NCI-H526 (cell line): ENCODE results near the gene BRWD1.
"Not testable (repeated sequence)": the region's sequence is repeated elsewhere in the genome, so short reads cannot be mapped to it uniquely, and the experiment has no call there.

Experiments used
- DNase-seq, 2 experiments: peaks; one replicate each; lab custom pipeline; 2025; lab: John Stamatoyannopoulos, UW

The BRWD1 gene

DNA sequence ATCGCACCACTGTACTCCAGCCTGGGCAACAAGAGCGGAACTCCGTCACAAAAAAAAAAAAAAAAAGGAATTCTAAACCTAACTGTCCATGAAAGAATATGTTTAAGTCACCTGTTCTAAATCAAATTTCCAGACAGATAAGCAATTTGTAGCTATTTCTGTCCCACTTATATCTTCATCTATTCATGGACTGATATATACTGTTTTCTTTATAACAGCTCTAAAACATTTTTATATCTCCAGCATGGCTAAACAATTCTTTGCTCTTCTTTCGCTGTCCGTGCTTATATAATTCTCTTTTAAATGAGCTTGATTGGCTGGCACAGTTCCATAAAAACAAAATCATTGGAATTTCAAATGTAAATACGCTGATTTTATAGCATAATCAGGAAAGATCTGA lies 30.5 kb downstream of the BRWD1 start:
- no peak for DNase-seq

DNA sequence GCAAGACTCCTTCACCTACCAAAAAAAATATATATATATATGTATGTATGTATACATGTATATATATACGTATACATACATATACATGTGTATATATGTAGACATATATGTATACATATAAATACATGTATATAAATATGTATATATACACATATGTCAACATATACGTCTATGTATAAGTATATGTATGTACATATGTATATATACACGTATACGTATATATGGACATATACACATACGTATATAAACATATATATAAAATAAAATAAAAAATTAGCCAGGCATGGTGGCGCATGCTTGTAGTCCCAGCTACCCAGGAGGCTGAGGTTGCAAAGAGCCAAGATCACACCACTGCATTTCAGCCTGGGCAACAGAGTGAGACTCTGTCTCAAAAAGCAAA lies 31.6 kb downstream of the BRWD1 start:
- DNase-seq, result no peak

DNA sequence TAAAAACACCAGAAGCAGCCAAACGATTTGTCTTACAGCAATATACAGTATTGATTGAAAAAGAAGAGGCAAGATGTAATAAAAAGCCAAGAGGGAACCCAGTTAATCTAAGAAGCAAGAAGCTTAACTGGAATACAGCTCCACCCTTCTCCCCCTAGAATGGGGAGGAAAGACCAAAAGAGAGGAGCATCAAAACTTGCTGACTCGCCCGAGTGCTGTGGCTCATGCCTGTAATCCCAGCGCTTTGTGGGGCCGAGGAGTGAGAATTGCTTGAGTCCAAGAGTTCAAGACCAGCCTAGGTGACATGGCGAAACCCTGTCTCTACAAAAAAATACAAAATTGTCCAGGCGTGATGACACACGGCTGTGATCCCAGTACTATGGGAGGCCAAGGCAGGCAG lies 32.2 kb downstream of the BRWD1 start:
- DNase-seq, result no peak

DNA sequence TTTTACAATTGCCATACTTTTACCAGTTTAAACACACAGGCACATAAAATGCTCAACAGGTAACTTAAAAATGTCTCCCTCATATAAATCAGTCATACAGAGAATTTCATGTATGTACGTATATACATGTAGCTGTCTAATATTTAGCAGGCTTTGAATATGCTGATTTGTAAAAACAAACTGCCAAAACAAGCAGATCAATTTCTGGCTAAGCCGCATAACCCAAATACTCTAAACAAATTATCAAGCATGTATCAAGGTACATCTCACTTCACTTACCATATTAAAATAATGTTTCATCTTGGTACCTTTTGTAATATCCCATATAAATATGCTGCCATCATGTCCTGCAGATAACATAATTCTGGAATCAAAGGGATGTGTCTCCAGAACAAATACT lies 43.8 kb downstream of the BRWD1 start:
- DNase-seq, result no peak

DNA sequence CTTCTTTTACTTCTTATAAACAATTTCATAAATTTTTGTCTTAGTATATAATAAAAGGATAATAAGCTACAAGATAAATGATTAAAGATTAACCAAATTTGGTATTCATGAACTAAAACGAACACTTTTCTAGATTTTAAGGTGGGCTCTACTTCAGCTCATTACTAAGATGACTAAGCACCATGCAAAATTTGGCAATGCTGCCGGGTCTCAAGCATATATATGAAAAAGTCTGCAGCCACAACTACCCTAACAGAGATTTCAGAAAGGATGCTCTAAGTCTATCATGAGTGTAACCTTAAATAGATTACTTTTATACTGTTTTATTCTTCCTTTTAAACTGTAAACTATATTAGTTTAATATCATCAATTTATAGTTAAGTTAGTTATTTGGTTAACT lies 47.8 kb downstream of the BRWD1 start:
- DNase-seq, result no peak

DNA sequence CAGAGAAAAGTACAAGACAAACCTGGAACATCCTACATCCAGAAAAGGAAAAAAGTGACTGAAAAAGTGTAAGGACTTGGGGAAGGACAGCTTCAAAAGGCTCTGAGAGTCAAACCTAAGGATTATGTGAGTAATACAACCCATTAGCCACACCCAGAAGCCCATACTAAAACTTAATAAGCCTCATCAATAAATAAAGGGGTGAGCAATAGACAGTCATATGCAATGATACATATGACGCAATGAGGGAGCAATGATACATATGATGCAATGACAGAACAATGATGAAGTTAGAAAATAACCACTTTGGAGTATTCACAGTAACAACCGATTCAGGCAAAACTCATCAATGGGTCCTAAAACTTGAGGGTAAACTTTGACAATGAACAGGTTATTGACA lies 50.1 kb downstream of the BRWD1 start:
- no peak for DNase-seq

DNA sequence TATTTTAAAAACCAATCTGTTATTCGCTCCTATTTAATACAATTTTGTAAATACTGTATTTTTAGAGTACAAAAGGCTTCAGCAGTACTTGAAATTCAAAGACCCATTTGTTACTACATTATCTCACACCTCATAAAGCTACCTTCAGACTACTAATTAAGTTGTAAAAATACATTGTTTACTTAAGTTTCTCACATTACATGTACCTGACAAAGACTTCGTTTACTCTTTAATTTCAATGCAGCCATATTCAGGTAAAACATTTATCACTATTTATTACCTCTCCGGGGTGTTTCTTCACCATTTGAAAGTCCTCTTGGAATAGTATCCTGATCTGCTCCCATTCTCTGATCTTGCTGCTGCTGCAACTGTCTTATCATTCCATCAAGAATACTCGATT lies 55.2 kb downstream of the BRWD1 start:
- DNase-seq, result peak in 1 of 2 experiments; percentile 22

DNA sequence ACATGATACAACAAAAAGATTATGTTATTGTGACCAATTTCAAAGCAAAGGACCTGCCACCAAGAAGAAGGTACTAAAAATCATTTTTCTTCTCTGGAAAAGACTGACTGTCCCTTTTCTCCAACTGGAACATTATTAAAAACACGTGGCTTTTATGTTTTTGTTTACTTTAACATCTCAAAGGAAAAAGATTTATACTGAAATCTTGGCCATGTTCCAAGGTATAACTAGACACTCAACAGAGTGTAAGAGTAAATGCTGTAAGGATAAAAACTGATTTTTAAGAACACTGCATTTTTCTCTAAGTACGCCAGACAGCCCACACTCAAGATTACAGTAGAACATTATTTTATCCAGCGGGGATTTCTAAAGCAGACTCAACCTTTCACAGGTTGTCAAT lies 62.1 kb downstream of the BRWD1 start:
- DNase-seq, result no peak

DNA sequence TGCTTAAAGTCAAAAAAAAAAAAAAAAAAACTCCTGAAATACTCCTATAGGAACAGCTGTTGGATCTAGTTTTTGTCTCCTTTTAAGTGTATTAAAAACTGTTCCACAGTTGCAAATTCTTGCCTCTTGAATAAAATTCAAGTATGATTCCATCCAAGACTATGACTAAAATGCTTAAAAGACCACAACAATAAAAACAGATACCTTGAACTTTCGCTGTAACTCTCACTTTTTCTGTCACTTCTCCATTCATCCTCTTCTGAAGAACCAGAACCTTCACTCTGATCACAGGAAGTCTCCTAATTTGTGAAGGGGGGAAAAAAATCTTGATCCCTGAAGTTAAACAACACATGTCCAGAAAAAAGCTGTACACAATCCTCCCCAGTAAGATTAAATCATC lies 75.2 kb downstream of the BRWD1 start:
- no peak for DNase-seq

- DNase-seq, result no peak
Measured at GRCh38 chr21:39232861-39233291, 80.6 kb downstream of the BRWD1 start.

GRCh38 chr21:39224930-39225329 lies 88.5 kb downstream of the BRWD1 start:
- no peak for DNase-seq

- DNase-seq, result no peak
Measured at GRCh38 chr21:39221997-39222486, 91.4 kb downstream of the BRWD1 start.

GRCh38 chr21:39221282-39221996 lies 92.0 kb downstream of the BRWD1 start:
- no peak for DNase-seq

- DNase-seq, result not testable (repeated sequence)
Measured at GRCh38 chr21:39220875-39221274, 92.6 kb downstream of the BRWD1 start.

GRCh38 chr21:39220150-39220549 lies 93.3 kb downstream of the BRWD1 start:
- DNase-seq, result no peak

GRCh38 chr21:39218082-39218409 lies 95.4 kb downstream of the BRWD1 start:
- no peak for DNase-seq

DNA sequence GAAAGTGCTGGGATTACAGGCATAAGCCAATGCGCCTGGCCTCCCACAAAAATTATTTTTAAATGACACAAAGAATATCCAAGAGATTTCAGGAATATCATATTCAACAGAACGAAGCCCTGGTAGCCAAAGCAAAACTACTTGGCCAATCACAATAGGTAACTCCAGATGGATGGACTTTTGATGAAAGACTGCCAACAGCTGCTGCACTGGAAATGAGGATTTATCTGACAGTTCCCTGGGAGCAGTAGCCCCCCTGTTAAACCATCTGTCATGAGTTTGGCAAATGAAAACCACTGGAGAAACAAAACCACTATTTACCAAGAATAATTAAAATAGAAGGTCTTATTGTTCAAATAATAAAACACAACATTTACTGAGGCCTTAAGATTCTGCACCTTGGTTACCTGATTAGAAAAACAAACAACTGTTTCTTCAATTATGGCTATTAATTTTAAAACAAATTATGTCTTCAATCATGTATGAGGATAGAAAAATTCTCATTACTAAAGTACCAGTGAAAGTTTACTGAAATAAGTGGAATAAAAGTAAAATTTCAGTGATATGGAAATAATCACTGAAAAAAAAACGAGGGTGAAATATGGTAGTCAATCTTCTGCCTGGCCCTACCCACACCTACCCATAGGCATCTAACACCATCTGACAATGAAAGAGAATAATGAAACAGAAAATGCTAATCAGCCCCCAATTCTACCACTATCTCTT lies 95.9 kb downstream of the BRWD1 start:
- DNase-seq, result no peak

- DNase-seq, result no peak
Measured at GRCh38 chr21:39216290-39216689, 97.1 kb downstream of the BRWD1 start.

GRCh38 chr21:39215078-39215477 lies 98.4 kb downstream of the BRWD1 start:
- DNase-seq, result no peak

DNA sequence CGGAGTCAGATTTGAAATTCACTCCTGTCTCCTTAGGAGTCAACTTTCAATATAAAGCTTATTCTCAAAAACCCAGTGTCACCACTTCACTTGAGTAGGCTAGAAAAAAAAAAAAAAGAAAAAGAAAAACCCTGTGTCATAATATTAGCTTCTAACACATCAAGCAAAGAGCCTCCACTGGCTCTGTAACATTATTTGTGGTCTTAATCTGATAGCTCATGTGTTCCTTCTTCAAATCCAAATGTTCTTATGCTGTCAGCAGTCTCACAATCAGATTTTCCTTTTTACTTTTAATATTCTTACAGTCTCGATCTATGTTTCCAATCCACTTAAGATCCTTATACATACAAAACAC lies 104.1 kb downstream of the BRWD1 start:
- no peak for DNase-seq

GRCh38 chr21:39208624-39209333 lies 104.7 kb downstream of the BRWD1 start:
- no peak for DNase-seq

- no peak for DNase-seq
Measured at GRCh38 chr21:39204134-39204533, 109.3 kb downstream of the BRWD1 start.

GRCh38 chr21:39198800-39199199 lies 114.6 kb downstream of the BRWD1 start:
- no peak for DNase-seq
